OCI-M2 (cell line): ENCODE data around the gene NUTM2B.
"Not testable (repeated sequence)": the region's sequence is repeated elsewhere in the genome, so short reads cannot be mapped to it uniquely, and the experiment has no call there.

Experiments
- DNase-seq: peaks from one replicate; lab custom pipeline; 2025; ENCODE audit not compliant: unreplicated experiment; lab: John Stamatoyannopoulos, UW

NUTM2B gene

GRCh38 chr10:79744844-79745243 is 41.8 kb downstream of the NUTM2B start:
- not testable (repeated sequence) for DNase-seq

- not testable (repeated sequence) for DNase-seq
These were observed 45.5 kb downstream of the NUTM2B start for GRCh38 chr10:79748510-79748909.

GRCh38 chr10:79753601-79754000 is 50.6 kb downstream of the NUTM2B start:
- not testable (repeated sequence) for DNase-seq

GRCh38 chr10:79758297-79758993 is 55.4 kb downstream of the NUTM2B start:
- not testable (repeated sequence) for DNase-seq
